ENCODE results near the gene PSG1.
"Not testable (repeated sequence)": the region's sequence is repeated elsewhere in the genome, so short reads cannot be mapped to it uniquely, and the experiment has no call there.

The PSG1 gene

GRCh38 chr19:42880621-42881020 lies 1.1 kb upstream of the PSG1 start:
- not testable (repeated sequence) for DNase-seq

- DNase-seq: not testable (repeated sequence)
These were observed 2.9 kb downstream of the PSG1 start for GRCh38 chr19:42876596-42876995.

- DNase-seq: not testable (repeated sequence)
These were observed 3.6 kb downstream of the PSG1 start for GRCh38 chr19:42875881-42876280.

GRCh38 chr19:42874901-42875813 lies 4.4 kb downstream of the PSG1 start:
- not testable (repeated sequence) for DNase-seq

GRCh38 chr19:42874136-42874535 lies 5.4 kb downstream of the PSG1 start:
- not testable (repeated sequence) for DNase-seq

- no peak for DNase-seq
These were observed 6.9 kb downstream of the PSG1 start for GRCh38 chr19:42872608-42873007.

GRCh38 chr19:42857544-42857867 lies 22.0 kb downstream of the PSG1 start:
- DNase-seq: no peak

- DNase-seq: not testable (repeated sequence)
These were observed 22.5 kb downstream of the PSG1 start for GRCh38 chr19:42856866-42857543.

- not testable (repeated sequence) for DNase-seq
These were observed 24.8 kb downstream of the PSG1 start for GRCh38 chr19:42854745-42855144.

- DNase-seq: not testable (repeated sequence)
These were observed 26.3 kb downstream of the PSG1 start for GRCh38 chr19:42853231-42853630.

GRCh38 chr19:42852821-42853220 lies 26.7 kb downstream of the PSG1 start:
- DNase-seq: not testable (repeated sequence)

- DNase-seq: not testable (repeated sequence)
These were observed 27.7 kb downstream of the PSG1 start for GRCh38 chr19:42851718-42852280.

- no peak for DNase-seq
These were observed 28.4 kb downstream of the PSG1 start for GRCh38 chr19:42850981-42851717.

- DNase-seq: no peak
These were observed 32.9 kb downstream of the PSG1 start for GRCh38 chr19:42846597-42846996.

GRCh38 chr19:42843631-42844030 lies 35.9 kb downstream of the PSG1 start:
- DNase-seq: not testable (repeated sequence)

GRCh38 chr19:42832746-42833442 lies 46.6 kb downstream of the PSG1 start:
- not testable (repeated sequence) for DNase-seq

- DNase-seq: not testable (repeated sequence)
These were observed 47.4 kb downstream of the PSG1 start for GRCh38 chr19:42832023-42832680.

- DNase-seq: no peak
These were observed 48.1 kb downstream of the PSG1 start for GRCh38 chr19:42831221-42832019.

GRCh38 chr19:42821306-42821977 lies 58.1 kb downstream of the PSG1 start:
- peak in 1 of 3 experiments; percentile 33 for DNase-seq

- not testable (repeated sequence) for DNase-seq
These were observed 59.4 kb downstream of the PSG1 start for GRCh38 chr19:42819960-42820650.
